ENCODE results near the gene KRTAP1-3. TPM values are rescaled to one million over a fixed set of nuclear protein-coding genes. Genes with fewer than 3 reads are reported as not detected.
"Not testable (repeated sequence)": the region's sequence is repeated elsewhere in the genome, so short reads cannot be mapped to it uniquely, and the experiment has no call there.

KRTAP1-3 gene
- total RNA-seq, 2 donors from 2014 or later, result 0.39 TPM; not detected in 1

DNA sequence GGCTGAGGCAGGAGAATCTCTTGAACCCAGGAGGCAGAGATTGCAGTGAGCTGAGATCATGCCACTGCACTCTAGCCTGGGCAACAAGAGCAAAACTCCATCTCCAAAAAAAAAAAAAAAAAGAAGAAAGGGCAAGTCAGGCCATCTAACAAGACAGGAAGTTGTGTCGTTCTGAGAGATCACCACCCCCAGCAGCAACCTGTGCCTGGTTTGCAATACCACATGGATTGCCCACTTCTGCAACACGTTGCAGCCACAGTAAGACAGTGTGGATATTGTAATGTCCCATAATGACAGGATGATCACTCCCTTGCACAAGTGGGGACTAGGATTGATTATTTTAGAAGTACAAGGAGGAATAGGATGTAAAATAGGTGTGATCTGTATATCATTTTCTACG, 34.4 kb upstream of the KRTAP1-3 start:
- no peaks in the 10 kb centered on the region for H3K27me3 ChIP-seq
- H3K9me3 ChIP-seq, result no peaks in the 10 kb centered on the region
- TF ChIP-seq, protein P1, sequence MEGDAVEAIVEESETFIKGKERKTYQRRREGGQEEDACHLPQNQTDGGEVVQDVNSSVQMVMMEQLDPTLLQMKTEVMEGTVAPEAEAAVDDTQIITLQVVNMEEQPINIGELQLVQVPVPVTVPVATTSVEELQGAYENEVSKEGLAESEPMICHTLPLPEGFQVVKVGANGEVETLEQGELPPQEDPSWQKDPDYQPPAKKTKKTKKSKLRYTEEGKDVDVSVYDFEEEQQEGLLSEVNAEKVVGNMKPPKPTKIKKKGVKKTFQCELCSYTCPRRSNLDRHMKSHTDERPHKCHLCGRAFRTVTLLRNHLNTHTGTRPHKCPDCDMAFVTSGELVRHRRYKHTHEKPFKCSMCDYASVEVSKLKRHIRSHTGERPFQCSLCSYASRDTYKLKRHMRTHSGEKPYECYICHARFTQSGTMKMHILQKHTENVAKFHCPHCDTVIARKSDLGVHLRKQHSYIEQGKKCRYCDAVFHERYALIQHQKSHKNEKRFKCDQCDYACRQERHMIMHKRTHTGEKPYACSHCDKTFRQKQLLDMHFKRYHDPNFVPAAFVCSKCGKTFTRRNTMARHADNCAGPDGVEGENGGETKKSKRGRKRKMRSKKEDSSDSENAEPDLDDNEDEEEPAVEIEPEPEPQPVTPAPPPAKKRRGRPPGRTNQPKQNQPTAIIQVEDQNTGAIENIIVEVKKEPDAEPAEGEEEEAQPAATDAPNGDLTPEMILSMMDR (IDR thresholded peaks at IDR 0.05), result no peak
- no peaks in the 10 kb centered on the region for H3K36me3 ChIP-seq
- no peak overlapping the region for H3K4me3 ChIP-seq
- no peak overlapping the region for H3K27ac ChIP-seq
- DNase-seq (ENCODE audit: low spot score), result no peak
- H3K4me1 ChIP-seq, result no peaks in the 10 kb centered on the region

DNA sequence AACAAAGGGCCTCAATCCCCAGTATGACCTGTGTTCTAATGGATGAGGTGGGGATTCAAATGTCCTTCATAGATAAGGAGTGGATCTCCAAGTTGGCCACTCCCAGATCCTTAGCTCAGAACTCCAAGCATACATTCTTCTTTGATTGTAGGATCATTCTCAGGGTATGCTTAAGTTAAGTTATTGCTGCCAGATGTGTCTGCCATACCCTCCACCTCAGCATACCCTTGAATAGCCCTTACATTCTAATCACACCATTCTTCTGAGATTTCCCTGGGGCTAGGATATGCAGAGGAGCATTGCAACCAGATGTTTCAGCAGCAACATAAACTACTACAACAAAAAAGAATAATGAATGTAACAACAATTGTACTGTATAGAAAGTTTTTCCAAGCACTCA, 32.6 kb upstream of the KRTAP1-3 start:
- TF ChIP-seq, protein P1 (IDR thresholded peaks at IDR 0.05), result no peak
- Histone ChIP-seq H3K9me3 (no peaks in the 10 kb centered on the region), H3K27ac (no peak overlapping the region), H3K4me3 (no peak overlapping the region), H3K27me3 (no peaks in the 10 kb centered on the region), H3K36me3 (no peaks in the 10 kb centered on the region), H3K4me1 (no peaks in the 10 kb centered on the region)
- DNase-seq (ENCODE audit: low spot score), result no peak

DNA sequence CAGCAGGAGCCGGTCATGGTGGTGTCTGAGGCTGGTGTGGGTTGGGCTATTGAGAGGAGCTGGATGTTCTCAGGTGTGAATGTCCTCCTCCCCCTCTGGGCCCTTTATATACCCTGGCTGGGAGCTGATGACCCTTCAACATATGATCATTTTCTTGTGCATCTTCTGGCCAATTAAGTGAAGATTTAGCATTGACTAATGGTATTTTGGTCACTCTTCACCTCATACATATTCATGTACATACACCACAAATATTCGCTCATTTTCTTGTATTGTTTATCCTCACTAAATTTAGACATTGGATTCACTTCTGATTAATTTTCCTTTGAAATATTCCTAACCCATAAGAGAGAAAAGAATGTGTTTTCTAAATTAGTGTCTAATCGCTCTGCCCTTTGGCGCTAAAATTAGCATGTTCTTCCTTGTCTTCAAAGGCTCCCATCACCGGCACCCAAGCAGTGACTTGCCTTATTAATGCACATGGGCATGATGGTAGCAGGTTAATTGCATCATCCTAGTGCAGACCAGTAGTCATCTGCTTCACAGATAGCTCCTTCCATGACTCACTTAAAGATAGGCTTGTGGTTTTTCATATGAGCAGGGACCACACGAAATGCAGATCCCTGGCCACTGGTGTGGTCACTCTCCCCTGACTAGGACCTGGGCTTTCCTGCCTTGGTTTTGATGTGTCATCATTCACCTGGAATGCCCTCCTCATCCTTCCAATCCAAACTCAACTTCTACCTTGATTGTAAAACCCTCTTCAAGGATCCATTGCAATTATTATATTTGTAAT, 31.4 kb upstream of the KRTAP1-3 start, which contains the start of gene KRTAP2-4:
TSS of gene KRTAP2-4 (minus strand) at position 51 of the 796 bp plus-strand sequence. CDS start at position 17, 34 bp downstream.
- Histone ChIP-seq H3K36me3 (no peaks in the 10 kb centered on the region), H3K9me3 (no peaks in the 10 kb centered on the region), H3K27ac (no peak within 1 kb of the TSS), H3K4me1 (no peaks in the 10 kb centered on the region), H3K4me3 (no peak within 1 kb of the TSS), H3K27me3 (no peaks in the 10 kb centered on the region)
- TF ChIP-seq, protein P1 (IDR thresholded peaks at IDR 0.05), result no peak
- DNase-seq (ENCODE audit: low spot score), result no peak

- H3K27ac ChIP-seq; DNase-seq (ENCODE audit: low spot score); H3K4me3 ChIP-seq; H3K4me1 ChIP-seq; H3K36me3 ChIP-seq; H3K9me3 ChIP-seq; H3K27me3 ChIP-seq: not testable (repeated sequence)
Measured at GRCh38 chr17:41065016-41065689, 30.5 kb upstream of the KRTAP1-3 start.

GRCh38 chr17:41064301-41064700, 29.6 kb upstream of the KRTAP1-3 start:
- TF ChIP-seq, protein P1 (IDR thresholded peaks at IDR 0.05), result no peak
- no peaks in the 10 kb centered on the region for H3K36me3 ChIP-seq
- H3K4me1 ChIP-seq, result no peaks in the 10 kb centered on the region
- H3K4me3 ChIP-seq, result no peak overlapping the region
- H3K27ac ChIP-seq, result no peak overlapping the region
- DNase-seq (ENCODE audit: low spot score), result no peak
- no peaks in the 10 kb centered on the region for H3K27me3 ChIP-seq
- H3K9me3 ChIP-seq, result no peaks in the 10 kb centered on the region

GRCh38 chr17:41063449-41063848, 28.8 kb upstream of the KRTAP1-3 start:
- H3K9me3 ChIP-seq, result no peaks in the 10 kb centered on the region

More at GRCh38 chr17:41063449-41063848, 28.8 kb upstream of the KRTAP1-3 start:
- H3K4me3 ChIP-seq, result no peak overlapping the region
- H3K27ac ChIP-seq, result no peak overlapping the region
- no peaks in the 10 kb centered on the region for H3K27me3 ChIP-seq
- TF ChIP-seq, protein P1 (IDR thresholded peaks at IDR 0.05), result no peak
- no peaks in the 10 kb centered on the region for H3K36me3 ChIP-seq
- H3K4me1 ChIP-seq, result no peaks in the 10 kb centered on the region
- DNase-seq (ENCODE audit: low spot score), result no peak

All from right atrium auricular region (tissue), 2 donors.